HUES64 (cell line): Measurements from ENCODE around the gene ATP6V0E1.
"Not testable (repeated sequence)": the region's sequence is repeated elsewhere in the genome, so short reads cannot be mapped to it uniquely, and the experiment has no call there.

Experiments used
- H3K27ac ChIP-seq: 2 replicates; pipeline ENCODE4 v1.7.0; 2013; ENCODE audit warnings: low read depth, low read length, inconsistent platforms
- H3K27me3 ChIP-seq: 2 replicates; pipeline ENCODE4 v1.6.1; 2013; ENCODE audit warnings: mild to moderate bottlenecking, low read length; ENCODE audit not compliant: insufficient read depth
- H3K36me3 ChIP-seq: 2 replicates; pipeline ENCODE4 v1.6.1; 2013; ENCODE audit warnings: mild to moderate bottlenecking, low read length; ENCODE audit not compliant: insufficient read depth
- H3K4me1 ChIP-seq: 2 replicates; pipeline ENCODE4 v1.6.1; 2013; ENCODE audit warnings: mild to moderate bottlenecking, low read length, moderate library complexity; ENCODE audit not compliant: insufficient read depth
- H3K4me3 ChIP-seq: 2 replicates; pipeline ENCODE4 v1.5.1; 2013; ENCODE audit warnings: mild to moderate bottlenecking, low read length, moderate library complexity
- H3K9ac ChIP-seq: 2 replicates; pipeline ENCODE4 v1.6.1; 2013; ENCODE audit warnings: mild to moderate bottlenecking, low read depth, low read length
- H3K9me3 ChIP-seq: 2 replicates; pipeline ENCODE4 v1.6.1; 2013; ENCODE audit warnings: low read depth, low read length; ENCODE audit not compliant: insufficient read depth
- WGBS: fragments of 150-250, 120-280 bp; methylation state at CpG from one replicate; pipeline ENCODE4 v1.1.7; 2013; ENCODE audit warnings: missing lambda C conversion rate; 5-methylcytosine and 5-hydroxymethylcytosine counted together

Gene ATP6V0E1

DNA sequence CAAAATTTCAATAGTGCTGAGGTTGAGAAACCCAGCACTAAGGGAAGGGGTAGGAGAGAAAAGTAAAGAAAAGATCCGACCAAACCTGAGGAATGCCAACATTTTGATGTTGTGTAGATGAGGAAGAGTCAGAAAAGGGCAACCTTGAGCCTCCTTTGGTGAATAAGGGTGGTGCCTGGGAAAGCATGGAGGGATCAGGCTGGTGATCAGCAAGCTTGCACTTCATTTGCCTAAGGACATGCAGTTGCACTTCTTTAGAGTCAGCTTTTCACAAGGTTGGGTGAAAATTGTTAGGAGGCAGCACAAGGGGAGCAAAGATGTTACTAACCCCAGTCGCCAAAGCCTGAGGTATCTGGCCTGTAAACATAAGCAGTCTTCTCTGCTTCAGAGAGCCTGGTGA is 20.4 kb downstream of the ATP6V0E1 start:
- 85% methylated on average over 2 of the region's 2 CpGs for WGBS
- H3K9me3 ChIP-seq = no peaks in the 10 kb centered on the region
- H3K27me3 ChIP-seq = no peaks in the 10 kb centered on the region
- no peak overlapping the region for H3K27ac ChIP-seq
- no peak overlapping the region for H3K9ac ChIP-seq
- H3K4me1 ChIP-seq = peaks cover 6% of the 10 kb centered on the region; the same call in 1 of the 2 replicates
- no peak overlapping the region for H3K4me3 ChIP-seq
- no peaks in the 10 kb centered on the region for H3K36me3 ChIP-seq

DNA sequence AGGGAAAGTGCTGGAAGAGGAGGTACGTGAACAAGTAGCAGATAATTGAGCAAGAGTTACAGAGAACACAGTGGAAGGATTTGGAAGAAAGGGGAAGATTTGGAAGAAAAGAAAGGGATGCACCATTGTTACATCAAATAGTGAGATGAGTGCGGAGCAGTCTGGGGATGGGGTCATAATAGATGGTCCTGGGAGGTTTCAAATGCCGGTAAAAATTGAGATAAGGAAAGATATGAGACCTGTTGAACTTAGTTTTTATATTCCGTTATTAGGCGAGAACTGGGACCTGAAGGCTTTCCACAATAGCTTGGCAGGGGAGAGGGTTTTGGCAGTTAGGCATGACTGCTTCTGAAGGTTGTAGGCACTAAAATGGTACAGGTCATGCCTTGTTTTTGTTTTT is 20.9 kb downstream of the ATP6V0E1 start:
- Histone ChIP-seq H3K4me1 (peaks cover 6% of the 10 kb centered on the region; the same call in 1 of the 2 replicates), H3K9me3 (no peaks in the 10 kb centered on the region), H3K27ac (no peak overlapping the region), H3K4me3 (no peak overlapping the region), H3K9ac (no peak overlapping the region), H3K36me3 (no peaks in the 10 kb centered on the region), H3K27me3 (no peaks in the 10 kb centered on the region)
- WGBS = 90% methylated on average over 5 of the region's 5 CpGs

DNA sequence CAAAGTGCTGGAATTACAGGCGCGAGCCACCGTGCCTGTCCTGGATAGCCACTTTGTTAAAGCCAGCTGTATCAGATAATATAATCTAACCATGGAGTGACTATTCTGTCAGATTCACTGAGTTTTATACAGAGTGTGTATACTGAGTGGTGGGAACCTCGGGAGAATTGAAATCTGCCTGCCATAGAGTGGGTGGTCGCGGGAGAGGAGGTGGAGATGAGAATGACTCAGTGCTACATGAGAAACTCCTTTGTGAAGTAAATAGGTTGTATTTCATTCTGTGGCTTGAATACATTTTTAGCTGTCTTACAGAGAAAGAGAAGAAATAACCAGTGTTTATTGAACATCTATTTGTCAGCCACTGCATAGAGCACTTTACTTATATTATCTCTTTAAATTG is 26.4 kb downstream of the ATP6V0E1 start:
- no peak overlapping the region for H3K27ac ChIP-seq
- H3K27me3 ChIP-seq = no peaks in the 10 kb centered on the region
- H3K9ac ChIP-seq = no peak overlapping the region
- H3K4me3 ChIP-seq = no peak overlapping the region
- no peaks in the 10 kb centered on the region for H3K36me3 ChIP-seq
- no peaks in the 10 kb centered on the region for H3K4me1 ChIP-seq
- WGBS = 77% methylated on average over 6 of the region's 6 CpGs
- H3K9me3 ChIP-seq = no peaks in the 10 kb centered on the region

DNA sequence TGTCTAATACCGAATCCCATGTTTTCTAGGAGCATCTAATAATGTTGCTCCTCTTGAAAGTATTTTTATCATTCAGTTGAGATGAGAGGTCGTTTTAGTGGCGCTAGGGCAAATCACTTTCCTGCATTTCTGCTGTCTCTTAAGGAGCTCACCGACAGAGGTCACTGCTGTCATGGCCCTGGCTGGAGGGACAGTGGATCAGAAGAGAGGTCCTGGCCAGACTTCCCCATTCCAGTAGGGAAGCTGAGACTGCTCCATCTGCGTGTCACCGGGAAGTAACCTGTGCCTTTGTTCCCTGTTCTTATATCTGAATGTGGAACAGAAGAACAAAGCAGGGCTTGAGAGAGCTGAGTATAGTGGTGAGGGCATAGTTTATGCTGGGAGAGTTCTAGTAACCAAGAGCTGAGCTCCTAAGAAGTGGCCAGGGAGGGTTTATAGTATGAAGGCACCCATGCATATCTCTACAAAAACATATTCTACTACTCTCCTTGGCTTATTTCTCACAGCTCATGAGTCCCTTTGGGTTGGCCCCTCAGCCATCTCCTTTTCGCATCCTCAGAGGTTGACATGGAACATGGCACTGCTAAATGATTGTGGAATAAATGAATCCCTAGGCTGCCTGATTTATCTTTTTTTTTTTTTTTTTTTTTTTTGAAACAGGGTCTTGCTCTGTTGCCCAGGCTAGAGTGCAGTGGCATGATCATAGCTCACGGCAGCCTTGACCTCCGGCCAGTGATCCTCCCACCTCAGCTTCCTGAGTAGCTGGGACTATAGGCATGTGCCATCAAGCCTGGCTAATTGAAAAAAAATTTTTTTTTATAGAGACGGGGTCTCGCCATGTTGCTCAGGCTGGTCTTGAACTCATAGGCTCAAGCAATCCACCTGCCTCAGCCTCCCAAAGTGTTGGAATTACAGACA is 27.2 kb downstream of the ATP6V0E1 start:
- H3K9ac ChIP-seq = no peak overlapping the region
- WGBS = 81% methylated on average over 11 of the region's 11 CpGs
- no peak overlapping the region for H3K4me3 ChIP-seq
- H3K27me3 ChIP-seq = no peaks in the 10 kb centered on the region
- no peak overlapping the region for H3K27ac ChIP-seq
- no peaks in the 10 kb centered on the region for H3K4me1 ChIP-seq
- no peaks in the 10 kb centered on the region for H3K36me3 ChIP-seq
- no peaks in the 10 kb centered on the region for H3K9me3 ChIP-seq

DNA sequence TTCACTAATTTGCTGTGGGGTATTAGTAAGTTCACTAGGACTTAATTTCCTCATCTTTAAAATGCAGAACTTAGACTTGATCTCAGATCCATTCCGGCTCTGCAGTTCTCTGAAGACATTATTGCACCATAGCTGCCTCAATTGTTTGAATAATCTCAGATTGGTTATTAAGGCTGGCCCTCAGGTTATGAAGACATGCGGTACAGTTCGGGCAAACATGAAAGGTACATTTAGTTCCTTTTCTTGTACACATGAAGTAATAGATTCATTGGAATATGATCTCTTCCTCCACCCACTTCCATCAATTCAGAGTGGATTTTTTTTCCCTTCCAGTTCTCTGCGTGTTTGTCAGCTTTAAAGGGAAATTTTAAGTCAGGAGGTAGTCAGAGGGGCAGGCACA is 28.0 kb downstream of the ATP6V0E1 start:
- peaks cover 7% of the 10 kb centered on the region for H3K4me1 ChIP-seq
- H3K27ac ChIP-seq = no peak overlapping the region
- H3K27me3 ChIP-seq = no peaks in the 10 kb centered on the region
- H3K4me3 ChIP-seq = no peak overlapping the region
- H3K9ac ChIP-seq = no peak overlapping the region
- 97% methylated on average over 4 of the region's 4 CpGs for WGBS
- H3K9me3 ChIP-seq = no peaks in the 10 kb centered on the region
- H3K36me3 ChIP-seq = no peaks in the 10 kb centered on the region

DNA sequence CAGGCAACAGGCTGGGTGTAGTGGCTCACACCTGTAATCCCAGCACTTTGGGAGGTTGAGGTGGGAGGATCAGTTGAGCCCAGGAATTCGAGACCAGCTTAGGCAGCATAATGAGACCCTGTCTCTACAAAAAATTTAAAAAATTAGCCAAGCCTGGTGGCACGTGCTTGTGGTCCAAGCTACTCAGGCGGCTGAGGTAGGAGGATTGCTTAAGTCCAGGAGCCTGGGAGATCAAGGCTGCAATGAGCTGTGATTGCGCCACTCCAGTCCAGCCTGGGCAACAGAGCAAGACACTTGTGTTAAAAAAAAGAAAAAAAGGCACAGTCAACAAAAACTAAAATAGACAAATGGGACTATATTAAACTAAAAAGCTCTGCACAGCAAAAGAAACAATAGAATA is 29.3 kb downstream of the ATP6V0E1 start:
- Histone ChIP-seq H3K9ac (no peak overlapping the region), H3K36me3 (no peaks in the 10 kb centered on the region), H3K27ac (no peak overlapping the region), H3K27me3 (no peaks in the 10 kb centered on the region), H3K4me3 (no peak overlapping the region), H3K4me1 (peaks cover 11% of the 10 kb centered on the region), H3K9me3 (no peaks in the 10 kb centered on the region)
- WGBS = 93% methylated on average over 4 of the region's 4 CpGs

DNA sequence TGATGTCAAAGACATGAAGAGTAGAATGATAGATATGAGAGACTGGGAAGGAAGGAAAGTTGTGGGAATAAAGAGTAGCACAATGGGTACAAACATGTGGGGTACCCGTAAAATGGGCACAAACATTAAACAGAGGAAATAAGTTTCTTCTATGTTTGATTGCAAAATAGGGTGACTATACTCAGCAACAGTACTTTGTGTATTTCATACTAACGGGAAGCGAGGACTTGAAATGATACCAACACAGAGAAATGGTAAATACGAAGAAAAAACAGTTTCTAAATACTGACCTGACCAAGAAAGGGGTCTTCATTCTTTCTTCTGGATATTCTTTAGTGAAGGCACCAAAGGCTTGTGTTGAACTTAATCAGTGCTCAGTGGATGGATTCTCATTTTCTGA is 31.1 kb downstream of the ATP6V0E1 start:
- peaks cover 11% of the 10 kb centered on the region for H3K4me1 ChIP-seq
- H3K36me3 ChIP-seq = no peaks in the 10 kb centered on the region
- H3K27ac ChIP-seq = no peak overlapping the region

DNA sequence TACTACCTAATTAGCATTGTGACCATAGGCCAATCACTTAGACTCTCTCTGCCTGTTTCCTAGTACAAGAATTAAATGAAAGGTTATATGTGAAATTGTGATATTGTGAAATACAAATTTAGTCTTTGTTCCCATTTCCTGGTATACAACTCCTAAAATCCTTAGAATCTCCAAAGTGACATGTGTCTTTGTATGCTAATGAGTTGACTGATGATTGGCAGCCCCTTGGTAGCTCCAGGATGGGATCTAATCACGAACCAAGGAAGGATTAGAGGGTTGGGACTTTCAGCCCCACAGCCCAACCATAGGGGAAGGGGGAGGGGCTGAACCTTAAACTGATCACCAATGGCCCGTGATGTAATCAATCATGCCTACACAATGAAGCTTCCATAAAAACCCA is 31.6 kb downstream of the ATP6V0E1 start:
- 97% methylated on average over 2 of the region's 2 CpGs for WGBS
- H3K4me1 ChIP-seq = peaks cover 11% of the 10 kb centered on the region
- H3K27me3 ChIP-seq = no peaks in the 10 kb centered on the region
- H3K9ac ChIP-seq = no peak overlapping the region
- no peaks in the 10 kb centered on the region for H3K9me3 ChIP-seq
- H3K4me3 ChIP-seq = no peak overlapping the region
- no peak overlapping the region for H3K27ac ChIP-seq
- H3K36me3 ChIP-seq = peaks cover 4% of the 10 kb centered on the region; the same call in 1 of the 2 replicates

More for the DNA sequence above, 31.1 kb downstream of the ATP6V0E1 start:
- H3K4me3 ChIP-seq = no peak overlapping the region
- H3K9me3 ChIP-seq = no peaks in the 10 kb centered on the region
- WGBS = 98% methylated on average over 4 of the region's 4 CpGs
- H3K27me3 ChIP-seq = no peaks in the 10 kb centered on the region
- H3K9ac ChIP-seq = no peak overlapping the region

DNA sequence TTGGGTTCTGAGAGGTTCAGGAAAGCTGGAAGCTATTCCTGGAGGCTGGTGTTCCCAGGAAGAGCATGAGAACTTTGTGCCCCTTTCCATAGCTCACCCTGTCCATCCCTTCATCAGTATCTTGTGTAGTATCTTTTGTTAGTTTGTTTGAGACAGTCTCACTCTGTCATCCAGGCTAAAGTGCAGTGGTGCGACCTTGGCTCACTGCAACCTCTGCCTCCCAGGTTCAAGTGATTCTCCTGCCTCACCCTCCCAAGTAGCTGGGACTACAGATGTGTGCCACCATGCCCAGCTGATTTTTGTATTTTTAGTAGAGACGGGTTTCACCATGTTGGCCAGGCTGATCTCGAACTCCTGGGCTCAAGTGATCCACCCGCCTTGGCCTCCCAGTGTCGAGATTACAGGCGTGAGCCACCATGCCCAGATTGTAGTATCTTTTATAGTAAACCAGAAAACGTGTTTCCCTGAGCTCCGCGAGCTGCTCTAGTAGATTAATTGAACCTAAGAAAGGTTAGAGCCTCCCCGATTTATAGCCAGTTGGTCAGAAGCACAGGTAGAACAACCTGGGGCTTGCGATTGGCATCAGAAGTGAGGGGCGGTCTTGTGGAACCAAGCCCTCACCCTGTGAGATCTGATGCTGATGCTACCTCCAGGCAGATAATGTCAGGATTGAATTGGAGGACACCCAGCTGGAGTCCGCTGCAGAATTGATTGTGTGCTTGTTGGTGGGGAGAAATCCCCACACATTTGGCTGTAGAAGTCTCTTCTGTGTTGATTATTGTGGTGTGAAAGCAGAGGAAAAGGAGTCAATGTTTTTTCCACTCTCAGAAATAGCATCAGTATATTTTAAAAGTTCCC is 32.3 kb downstream of the ATP6V0E1 start:
- H3K4me3 ChIP-seq = no peak overlapping the region
- H3K36me3 ChIP-seq = peaks cover 11% of the 10 kb centered on the region; the same call in 1 of the 2 replicates
- H3K27ac ChIP-seq = no peak overlapping the region
- no peak overlapping the region for H3K9ac ChIP-seq
- WGBS = 92% methylated on average over 13 of the region's 13 CpGs
- H3K9me3 ChIP-seq = no peaks in the 10 kb centered on the region
- H3K27me3 ChIP-seq = no peaks in the 10 kb centered on the region
- H3K4me1 ChIP-seq = peaks cover 11% of the 10 kb centered on the region

DNA sequence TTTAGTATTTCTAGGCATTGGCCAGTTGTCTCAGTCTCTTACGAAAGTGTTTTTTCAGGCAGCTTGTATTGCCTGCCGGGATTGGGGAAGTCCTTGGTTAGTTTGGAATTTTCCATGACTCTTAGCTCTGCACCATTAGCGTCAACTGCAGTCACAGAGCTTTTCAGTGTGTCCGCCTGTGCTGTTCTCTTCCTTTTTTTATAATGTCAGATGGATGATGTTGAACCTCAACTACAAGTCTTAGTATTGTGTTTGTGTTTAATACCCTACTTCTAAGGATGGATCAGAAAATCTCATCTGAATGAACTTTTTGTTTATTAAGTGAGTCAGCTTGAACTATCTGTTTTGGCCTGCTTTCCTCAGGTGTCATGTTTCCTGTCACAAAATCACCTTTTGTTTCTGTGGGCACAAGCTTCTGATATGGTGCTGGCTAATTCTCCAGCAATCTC is 33.1 kb downstream of the ATP6V0E1 start:
- H3K4me3 ChIP-seq = no peak overlapping the region
- peaks cover 17% of the 10 kb centered on the region; the same call in 1 of the 2 replicates for H3K36me3 ChIP-seq
- no peaks in the 10 kb centered on the region for H3K9me3 ChIP-seq
- H3K9ac ChIP-seq = no peak overlapping the region
- 80% methylated on average over 4 of the region's 4 CpGs for WGBS
- H3K4me1 ChIP-seq = peaks cover 11% of the 10 kb centered on the region
- peak overlapping the region; percentile 28 for H3K27ac ChIP-seq
- H3K27me3 ChIP-seq = no peaks in the 10 kb centered on the region

DNA sequence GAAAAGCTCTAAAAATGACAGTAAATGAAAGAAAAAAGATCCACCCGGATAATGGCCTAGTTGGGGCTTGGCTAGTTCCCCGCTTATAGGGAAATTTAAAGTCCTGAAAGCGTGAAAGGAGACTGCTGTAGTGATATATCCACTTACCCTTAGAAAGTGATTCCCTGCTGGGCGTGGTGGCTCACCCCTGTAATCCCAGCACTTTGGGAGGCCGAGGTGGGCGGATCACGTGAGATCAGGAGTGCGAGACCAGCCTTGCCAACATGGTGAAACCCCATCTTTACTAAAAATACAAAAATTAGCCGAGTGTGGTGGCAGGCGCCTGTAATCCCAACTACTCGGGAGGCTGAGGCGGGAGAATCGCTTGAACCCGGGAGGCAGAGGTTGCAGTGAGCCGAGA is 33.5 kb downstream of the ATP6V0E1 start:
- WGBS = 95% methylated on average over 15 of the region's 15 CpGs

More for the DNA sequence above, 33.5 kb downstream of the ATP6V0E1 start:
- H3K27ac ChIP-seq = peak overlapping the region; percentile 28
- H3K9me3 ChIP-seq, H3K27me3 ChIP-seq, H3K4me3 ChIP-seq, H3K9ac ChIP-seq: not testable (repeated sequence)
- peaks cover 11% of the 10 kb centered on the region for H3K4me1 ChIP-seq
- peaks cover 19% of the 10 kb centered on the region; the same call in 1 of the 2 replicates for H3K36me3 ChIP-seq
